ENCODE measurements around the gene STPG2.

DNA sequence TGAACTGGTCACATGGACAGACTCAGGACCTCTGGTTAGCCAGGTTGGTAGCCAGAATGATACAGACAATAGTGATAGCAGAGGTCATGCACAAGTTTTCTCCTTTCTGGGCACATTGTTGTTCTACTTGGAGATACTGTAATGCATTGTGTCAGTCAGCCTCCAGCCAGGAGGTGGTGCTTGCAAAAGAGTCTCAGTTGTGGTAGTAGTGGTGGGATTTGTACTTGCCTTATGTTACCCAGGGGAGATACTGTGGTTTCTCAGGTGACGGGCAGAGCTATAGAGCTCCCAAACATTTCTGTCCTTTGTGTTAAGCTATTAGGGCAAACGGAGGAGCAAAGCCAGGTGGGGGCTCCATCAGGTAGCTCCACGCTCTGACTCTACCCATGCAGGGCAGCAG is 190.5 kb downstream of the STPG2 start:
- TF ChIP-seq, protein P1, sequence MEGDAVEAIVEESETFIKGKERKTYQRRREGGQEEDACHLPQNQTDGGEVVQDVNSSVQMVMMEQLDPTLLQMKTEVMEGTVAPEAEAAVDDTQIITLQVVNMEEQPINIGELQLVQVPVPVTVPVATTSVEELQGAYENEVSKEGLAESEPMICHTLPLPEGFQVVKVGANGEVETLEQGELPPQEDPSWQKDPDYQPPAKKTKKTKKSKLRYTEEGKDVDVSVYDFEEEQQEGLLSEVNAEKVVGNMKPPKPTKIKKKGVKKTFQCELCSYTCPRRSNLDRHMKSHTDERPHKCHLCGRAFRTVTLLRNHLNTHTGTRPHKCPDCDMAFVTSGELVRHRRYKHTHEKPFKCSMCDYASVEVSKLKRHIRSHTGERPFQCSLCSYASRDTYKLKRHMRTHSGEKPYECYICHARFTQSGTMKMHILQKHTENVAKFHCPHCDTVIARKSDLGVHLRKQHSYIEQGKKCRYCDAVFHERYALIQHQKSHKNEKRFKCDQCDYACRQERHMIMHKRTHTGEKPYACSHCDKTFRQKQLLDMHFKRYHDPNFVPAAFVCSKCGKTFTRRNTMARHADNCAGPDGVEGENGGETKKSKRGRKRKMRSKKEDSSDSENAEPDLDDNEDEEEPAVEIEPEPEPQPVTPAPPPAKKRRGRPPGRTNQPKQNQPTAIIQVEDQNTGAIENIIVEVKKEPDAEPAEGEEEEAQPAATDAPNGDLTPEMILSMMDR (IDR thresholded peaks at IDR 0.05), result no peak
- no peak for TF ChIP-seq POLR2A (IDR thresholded peaks at IDR 0.05)
